Stomach (tissue), 9 donors: Measurements from ENCODE around the gene MID1. TPM values are rescaled to one million over a fixed set of nuclear protein-coding genes. Genes with fewer than 3 reads are reported as not detected.

ENCODE experiments used
- DNase-seq, 2 donors: peaks; one replicate each; pipeline versions ENCODE4 v3.0.0 to v3.0.0-alpha.2; 2013 to 2019
- H3K27ac ChIP-seq, 5 donors: fragments of 200-600 bp in 4 of 5; sonication (generic) in 4 of 5; one replicate each; pipeline ENCODE4 v1.5.1; 2013 to 2019; ENCODE audit warnings: mild to moderate bottlenecking in 1 of 5, moderate library complexity in 1 of 5
- H3K27me3 ChIP-seq, 3 donors: fragments of 200-600 bp; sonication (generic); one replicate each; pipeline ENCODE4 v1.5.1; 2017 to 2019; ENCODE audit warnings: mixed run types in 1 of 3
- H3K36me3 ChIP-seq, 4 donors: fragments of 200-600 bp; sonication (generic); 1 replicate in 3 of 4; 2 replicates in 1 of 4; pipeline ENCODE4 v1.5.1; 2016 to 2019
- H3K4me1 ChIP-seq, 4 donors: fragments of 200-600 bp; sonication (generic); one replicate each; pipeline ENCODE4 v1.5.1; 2016 to 2019
- H3K4me3 ChIP-seq, 4 donors: fragments of 200-600 bp; sonication (generic) in 3 of 4; one replicate each; pipeline ENCODE4 v1.5.1; 2016 to 2019; ENCODE audit warnings: mild to moderate bottlenecking in 1 of 4
- H3K9me3 ChIP-seq, 4 donors: fragments of 200-600 bp; sonication (generic); one replicate each; pipeline ENCODE4 v1.5.1; 2016 to 2019
- CTCF ChIP-seq, 7 experiments: fragments of 450-650 bp in 4 of 7; fragments of 200-600 bp in 3 of 7; sonication (generic) in 3 of 7; IDR thresholded peaks; one replicate each; pipeline ENCODE4 v1.5.1; 2016 to 2019; ENCODE audit warnings: antibody characterized with exemption in 7 of 7, control low read depth in 2 of 7, mild to moderate bottlenecking in 1 of 7
- EP300 ChIP-seq: sonication (generic); formaldehyde crosslinking; IDR thresholded peaks from one replicate; pipeline ENCODE4 v1.6.1; 2017; ENCODE audit warnings: antibody characterized with exemption
- POLR2A ChIP-seq, 4 donors: fragments of 450-650 bp; IDR thresholded peaks; one replicate each; pipeline ENCODE4 v1.6.1; 2016; ENCODE audit warnings: antibody characterized with exemption in 4 of 4, control low read depth in 2 of 4, mild to moderate bottlenecking in 1 of 4, moderate library complexity in 1 of 4
- POLR2AphosphoS5 ChIP-seq, 3 donors: sonication (generic); formaldehyde crosslinking; IDR thresholded peaks; one replicate each; pipeline ENCODE4 v1.6.1; 2016; ENCODE audit warnings: antibody characterized with exemption in 3 of 3
- WGBS, 5 donors: extraction: QIAGEN DNeasy Blood & Tissue Kit in 3 of 5; methylation state at CpG; one replicate each; pipeline versions ENCODE4 v1.1.5 to v1.1.7; 2013 to 2018; 5-methylcytosine and 5-hydroxymethylcytosine counted together
- intact Hi-C: fragments of 100-400 bp; cut with DNase I; formaldehyde crosslinking; loops from one replicate; pipeline ENCODE4 v1.15.1; 2023; ENCODE audit warnings: low total_unique reads
- polyA plus RNA-seq, 3 donors: library from polyadenylated mRNA; stranded (reverse); fragments of 200-250 nt; gene quantifications; one replicate each; pipeline ENCODE4 v1.2.3, GENCODE V29; 2013
- total RNA-seq, 5 donors: library from RNA; depleted of rRNA; stranded (reverse); fragments of >200 nt; gene quantifications; one replicate each; pipeline versions ENCODE4 v1.1.0 to v1.2.3, GENCODE V29; 2014 to 2016
- donor health status: healthy with polysubstance abuse.
- donor health status: Bipolar disorder and iron deficiency.
- donor health status: healthy.

MID1 gene
- total and polyA plus RNA-seq, 8 donors: 2.0 to 25.1 (median 8.5) TPM

- peaks cover 0 to 14% (median 4%) of the 10 kb centered on the region in 4 donors for H3K4me1 ChIP-seq
- H3K36me3 ChIP-seq: no peaks in the 10 kb centered on the region
- peak overlapping the region in 3 of 5 donors; percentile 21 to 43 (median 27) for H3K27ac ChIP-seq
- DNase-seq: no peak
- H3K4me3 ChIP-seq: no peak overlapping the region
- WGBS, 5 donors: 48 to 63% (median 49%) methylated on average over 4 of the region's 4 CpGs
- TF ChIP-seq POLR2A (IDR thresholded peaks at IDR 0.05): no peak
- no peak for TF ChIP-seq POLR2AphosphoS5 (IDR thresholded peaks at IDR 0.05)
- TF ChIP-seq EP300: no peak
- no peak for TF ChIP-seq CTCF (IDR thresholded peaks at IDR 0.05)
- intact Hi-C loops: no loop called here
- H3K27me3 ChIP-seq: no peaks in the 10 kb centered on the region
- no peaks in the 10 kb centered on the region for H3K9me3 ChIP-seq
Observed at GRCh38 chrX:10611441-10612090, 8.8 kb downstream of the MID1 start.

- TF ChIP-seq CTCF (IDR thresholded peaks at IDR 0.05) (no peak), EP300 (no peak), POLR2AphosphoS5 (IDR thresholded peaks at IDR 0.05) (no peak), POLR2A (IDR thresholded peaks at IDR 0.05) (no peak)
- Histone ChIP-seq H3K4me1 (no peaks in the 10 kb centered on the region), H3K27me3 (no peaks in the 10 kb centered on the region), H3K27ac (no peak overlapping the region), H3K36me3 (no peaks in the 10 kb centered on the region), H3K9me3 (no peaks in the 10 kb centered on the region), H3K4me3 (no peak overlapping the region)
- WGBS, 5 donors: 46 to 64% (median 62%) methylated on average over 3 of the region's 3 CpGs
- intact Hi-C loops: no loop called here
- DNase-seq: no peak
Observed at GRCh38 chrX:10608099-10608498, 12.3 kb downstream of the MID1 start.

- intact Hi-C loops: no loop called here
- no peak overlapping the region for H3K4me3 ChIP-seq
- no peaks in the 10 kb centered on the region for H3K9me3 ChIP-seq
- no peaks in the 10 kb centered on the region for H3K27me3 ChIP-seq
- H3K36me3 ChIP-seq: no peaks in the 10 kb centered on the region
- no peaks in the 10 kb centered on the region for H3K4me1 ChIP-seq
- DNase-seq: no peak
- TF ChIP-seq EP300 (no peak), POLR2A (IDR thresholded peaks at IDR 0.05) (no peak), POLR2AphosphoS5 (IDR thresholded peaks at IDR 0.05) (no peak), CTCF (IDR thresholded peaks at IDR 0.05) (no peak)
- WGBS, 5 donors: 78 to 100% (median 94%) methylated on average over 2 of the region's 2 CpGs
- H3K27ac ChIP-seq: no peak overlapping the region
Observed at GRCh38 chrX:10607233-10607632, 13.2 kb downstream of the MID1 start.

GRCh38 chrX:10603612-10604011 is 16.8 kb downstream of the MID1 start:
- Histone ChIP-seq H3K4me1 (no peaks in the 10 kb centered on the region), H3K9me3 (no peaks in the 10 kb centered on the region), H3K4me3 (no peak overlapping the region), H3K27me3 (no peaks in the 10 kb centered on the region), H3K36me3 (no peaks in the 10 kb centered on the region), H3K27ac (no peak overlapping the region)
- intact Hi-C loops: no loop called here
- WGBS, 5 donors: 36 to 62% (median 43%) methylated on average over 3 of the region's 3 CpGs
- no peak for DNase-seq
- TF ChIP-seq POLR2A (IDR thresholded peaks at IDR 0.05) (no peak), CTCF (IDR thresholded peaks at IDR 0.05) (no peak), POLR2AphosphoS5 (IDR thresholded peaks at IDR 0.05) (no peak), EP300 (no peak)
